Body of pancreas (tissue), 4 donors: ENCODE results near the gene TICAM1. TPM values are rescaled to one million over a fixed set of nuclear protein-coding genes. Genes with fewer than 3 reads are reported as not detected.
A peak's percentile ranks its signal among the peaks of the same experiment; 100 is the strongest.

ENCODE experiments used
- ATAC-seq: fragments of 150-250 bp; one replicate; pipeline ENCODE4 v1.9.1; 2016
- DNase-seq, 4 donors: peaks; one replicate each; pipeline ENCODE4 v3.0.0-alpha.2; 2019
- H3K27ac ChIP-seq, 4 donors: fragments of 200-600 bp; sonication (generic); 1 replicate in 3 of 4; 2 replicates in 1 of 4; pipeline versions ENCODE4 v1.5.1 to v1.6.1; 2016 to 2019; ENCODE audit warnings: mild to moderate bottlenecking in 1 of 4, mixed read lengths in 1 of 4, moderate library complexity in 1 of 4
- H3K27me3 ChIP-seq, 2 donors: fragments of 200-600 bp; sonication (generic); one replicate each; pipeline ENCODE4 v1.6.0; 2016; ENCODE audit warnings: mild to moderate bottlenecking in 1 of 2
- H3K36me3 ChIP-seq, 2 donors: fragments of 200-600 bp; sonication (generic); replicated peaks in 1 of 2; 2 replicates each; pipeline ENCODE4 v1.5.1; 2016; ENCODE audit warnings: low read depth in 2 of 2; ENCODE audit not compliant: insufficient read depth in 1 of 2
- H3K4me1 ChIP-seq: fragments of 200-600 bp; sonication (generic); one replicate; pipeline ENCODE4 v1.6.0; 2016
- H3K4me3 ChIP-seq, 2 donors: fragments of 200-600 bp; sonication (generic); 1 replicate in 1 of 2; 2 replicates in 1 of 2; pipeline ENCODE4 v1.5.1; 2016 to 2019
- H3K9me3 ChIP-seq, 3 donors: fragments of 200-600 bp; sonication (generic); 1 replicate in 2 of 3; 2 replicates in 1 of 3; pipeline ENCODE4 v1.5.1; 2016
- CTCF ChIP-seq, 7 experiments: fragments of 450-650 bp in 4 of 7; fragments of 200-600 bp in 3 of 7; sonication (generic) in 3 of 7; IDR thresholded peaks; one replicate each; pipeline ENCODE4 v1.5.1; 2016 to 2019; ENCODE audit warnings: antibody characterized with exemption in 7 of 7
- POLR2A ChIP-seq, 3 donors: fragments of 450-650 bp; IDR thresholded peaks; one replicate each; pipeline ENCODE4 v1.6.1; 2016; ENCODE audit warnings: antibody characterized with exemption in 3 of 3, mild to moderate bottlenecking in 2 of 3
- WGBS, 2 donors: methylation state at CpG; one replicate each; pipeline ENCODE4 v1.1.5; 2017; 5-methylcytosine and 5-hydroxymethylcytosine counted together
- intact Hi-C: fragments of 100-400 bp; cut with DNase I; formaldehyde crosslinking; loops from one replicate; pipeline ENCODE4 v1.15.1; 2023
- total RNA-seq, 2 donors: library from RNA; depleted of rRNA; stranded (reverse); fragments of >200 nt; gene quantifications; one replicate each; pipeline ENCODE4 v1.1.0, GENCODE V29; 2016

Gene TICAM1
- total RNA-seq, 2 donors from 2014 or later: 5.4 to 12.9 TPM

- 93 to 96% methylated on average over 4 of the region's 4 CpGs for WGBS, 2 donors
- intact Hi-C loops: no loop called here
These were observed 10.2 kb downstream of the TICAM1 start for GRCh38 chr19:4821265-4821664.

GRCh38 chr19:4817467-4818277 is 13.8 kb downstream of the TICAM1 start:
- TF ChIP-seq CTCF (IDR thresholded peaks at IDR 0.05) (no peak), POLR2A (IDR thresholded peaks at IDR 0.05) (no peak)
- Histone ChIP-seq H3K27me3 (no peaks in the 10 kb centered on the region), H3K27ac (no peak overlapping the region), H3K4me3 (no peak overlapping the region), H3K9me3 (no peaks in the 10 kb centered on the region), H3K4me1 (peaks cover 9% of the 10 kb centered on the region), H3K36me3 (peaks cover 3 to 6% of the 10 kb centered on the region in 2 donors)
- WGBS, 2 donors: 89 to 100% methylated on average over 1 to 27 of the region's 32 CpGs
- DNase-seq (no peak), ATAC-seq (no peak)
- intact Hi-C loops: loop anchor here (5.0 kb wide), 1 partner anchor 40 kb away; no protein-coding TSS in a partner anchor

More at GRCh38 chr19:4821265-4821664, 10.2 kb downstream of the TICAM1 start:
- TF ChIP-seq CTCF (IDR thresholded peaks at IDR 0.05): no peak
- no peak for TF ChIP-seq POLR2A (IDR thresholded peaks at IDR 0.05)
- no peak for ATAC-seq
- H3K36me3 ChIP-seq: peaks cover 3 to 6% of the 10 kb centered on the region in 2 donors
- no peaks in the 10 kb centered on the region for H3K9me3 ChIP-seq
- no peak for DNase-seq
- no peaks in the 10 kb centered on the region for H3K27me3 ChIP-seq
- H3K4me3 ChIP-seq: no peak overlapping the region
- peaks cover under 1% of the 10 kb centered on the region for H3K4me1 ChIP-seq
- no peak overlapping the region for H3K27ac ChIP-seq

GRCh38 chr19:4816950-4817278 is 14.6 kb downstream of the TICAM1 start:
- no peaks in the 10 kb centered on the region for H3K27me3 ChIP-seq
- TF ChIP-seq CTCF (IDR thresholded peaks at IDR 0.05): no peak
- TF ChIP-seq POLR2A (IDR thresholded peaks at IDR 0.05): no peak
- DNase-seq: no peak
- peaks cover 3 to 6% of the 10 kb centered on the region in 2 donors for H3K36me3 ChIP-seq
- no peaks in the 10 kb centered on the region for H3K9me3 ChIP-seq
- intact Hi-C loops: loop anchor here (5.0 kb wide), 1 partner anchor 40 kb away; no protein-coding TSS in a partner anchor
- no peak overlapping the region for H3K4me3 ChIP-seq
- H3K27ac ChIP-seq: no peak overlapping the region
- 92 to 96% methylated on average over 14 to 16 of the region's 16 CpGs for WGBS, 2 donors
- peaks cover 9% of the 10 kb centered on the region for H3K4me1 ChIP-seq
- ATAC-seq: no peak

GRCh38 chr19:4816202-4816949 is 15.1 kb downstream of the TICAM1 start:
- no peak for DNase-seq
- intact Hi-C loops: loop anchor here (5.0 kb wide), 1 partner anchor 41 kb away; no protein-coding TSS in a partner anchor
- peaks cover 9% of the 10 kb centered on the region for H3K4me1 ChIP-seq
- no peak for TF ChIP-seq POLR2A (IDR thresholded peaks at IDR 0.05)
- TF ChIP-seq CTCF (IDR thresholded peaks at IDR 0.05): no peak
- H3K4me3 ChIP-seq: no peak overlapping the region
- WGBS, 2 donors: 87 to 91% methylated on average over 3 to 31 of the region's 35 CpGs
- H3K27me3 ChIP-seq: no peaks in the 10 kb centered on the region
- H3K9me3 ChIP-seq: no peaks in the 10 kb centered on the region
- ATAC-seq: no peak
- H3K36me3 ChIP-seq: peaks cover 3 to 6% of the 10 kb centered on the region in 2 donors
- peak overlapping the region in 2 of 4 donors; percentile 14 to 50 for H3K27ac ChIP-seq
